CD1c-positive myeloid dendritic cell (primary cell): Measurements from ENCODE around the gene RAB33A.
A peak's percentile ranks its signal among the peaks of the same experiment; 100 is the strongest.
"Not testable (repeated sequence)": the region's sequence is repeated elsewhere in the genome, so short reads cannot be mapped to it uniquely, and the experiment has no call there.

Source experiments
- DNase-seq: peaks from one replicate; pipeline ENCODE4 v3.0.0-alpha.2; 2016; ENCODE audit errors: extremely low spot score

Gene RAB33A

GRCh38 chrX:130172127-130172845 is 524 bp downstream of the RAB33A start:
- no peak for DNase-seq

- peak; percentile 71 for DNase-seq
These were observed 1.6 kb downstream of the RAB33A start for GRCh38 chrX:130173190-130173895.

GRCh38 chrX:130174045-130174704 is 2.4 kb downstream of the RAB33A start:
- peak; percentile 64 for DNase-seq

DNA sequence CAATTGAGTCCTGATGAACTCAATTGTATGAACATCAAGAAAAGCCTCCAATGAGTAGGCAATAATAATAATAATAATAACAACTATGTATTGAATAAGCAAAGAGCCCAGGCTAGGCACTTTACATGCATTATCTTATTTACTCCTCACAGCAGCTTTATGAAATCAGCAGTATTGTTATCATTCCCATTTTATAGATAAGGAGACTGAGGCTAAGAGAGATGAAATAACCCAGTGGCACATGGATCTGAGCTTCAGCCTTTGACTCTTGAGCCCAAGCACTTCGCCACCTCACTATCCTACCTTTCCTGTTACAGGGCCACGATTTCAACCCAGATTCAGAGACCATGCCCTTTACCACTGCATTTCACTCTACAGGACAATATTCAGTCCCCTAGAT is 3.2 kb downstream of the RAB33A start:
- no peak for DNase-seq

DNA sequence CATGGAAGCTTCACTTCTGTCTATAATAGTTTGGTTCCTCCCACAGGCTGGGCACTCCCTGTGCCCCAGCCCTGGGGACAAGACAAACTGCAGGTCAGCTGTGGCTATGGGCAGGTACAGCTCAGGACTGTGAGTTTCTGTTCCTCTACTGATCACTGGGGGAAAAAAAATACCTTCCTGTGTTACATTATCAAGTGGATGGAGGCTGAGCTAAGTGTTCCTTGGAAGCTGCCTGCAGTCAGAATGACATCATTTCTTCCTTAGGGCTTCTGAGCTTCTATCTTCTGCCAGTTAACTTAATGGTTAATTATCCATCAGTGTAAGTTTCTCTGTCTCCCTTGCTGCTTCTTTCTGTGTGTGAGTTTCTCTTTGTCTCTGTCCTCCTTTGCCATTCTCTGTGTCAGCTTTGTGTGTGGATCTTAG is 4.6 kb downstream of the RAB33A start:
- peak; percentile 63 for DNase-seq

DNA sequence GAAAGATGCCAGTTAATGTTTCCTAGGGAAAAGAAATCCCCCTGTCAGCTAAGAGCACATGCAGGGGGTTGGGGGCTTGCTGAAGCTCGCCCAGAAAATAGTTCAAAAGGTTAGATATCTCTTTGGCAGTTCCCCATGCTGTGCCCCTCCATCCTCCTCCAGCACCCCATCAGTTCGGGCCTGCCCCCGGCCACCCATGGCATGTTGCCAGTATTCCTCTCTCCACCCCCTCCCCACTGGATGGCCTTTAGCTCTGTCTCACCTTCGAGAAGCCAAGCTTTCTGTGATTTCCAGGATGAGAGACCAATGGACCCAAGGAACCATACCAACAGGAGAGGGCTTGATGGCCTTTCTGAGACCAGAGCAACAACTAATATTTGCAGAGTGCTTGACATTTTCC is 5.2 kb downstream of the RAB33A start:
- DNase-seq: no peak

DNA sequence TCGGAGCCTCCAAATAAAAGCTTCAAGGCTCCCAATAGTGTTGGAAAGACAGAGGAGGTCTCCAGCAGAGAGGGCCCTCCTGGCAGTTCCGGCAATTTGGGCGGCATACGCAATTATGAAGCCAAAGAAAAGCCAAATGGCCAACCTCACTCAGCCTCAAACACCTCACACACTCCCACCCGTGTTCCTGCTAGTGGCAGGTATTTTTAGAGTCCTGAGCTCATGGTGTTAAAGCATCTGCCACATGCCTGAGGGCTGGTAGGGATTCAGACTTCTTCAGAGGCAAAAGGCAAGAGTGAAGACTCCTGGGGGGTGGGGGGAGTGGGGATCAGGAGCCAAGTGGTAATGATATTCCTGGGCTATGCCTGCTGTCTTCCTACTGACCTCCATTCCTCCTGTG is 7.4 kb downstream of the RAB33A start:
- no peak for DNase-seq

DNA sequence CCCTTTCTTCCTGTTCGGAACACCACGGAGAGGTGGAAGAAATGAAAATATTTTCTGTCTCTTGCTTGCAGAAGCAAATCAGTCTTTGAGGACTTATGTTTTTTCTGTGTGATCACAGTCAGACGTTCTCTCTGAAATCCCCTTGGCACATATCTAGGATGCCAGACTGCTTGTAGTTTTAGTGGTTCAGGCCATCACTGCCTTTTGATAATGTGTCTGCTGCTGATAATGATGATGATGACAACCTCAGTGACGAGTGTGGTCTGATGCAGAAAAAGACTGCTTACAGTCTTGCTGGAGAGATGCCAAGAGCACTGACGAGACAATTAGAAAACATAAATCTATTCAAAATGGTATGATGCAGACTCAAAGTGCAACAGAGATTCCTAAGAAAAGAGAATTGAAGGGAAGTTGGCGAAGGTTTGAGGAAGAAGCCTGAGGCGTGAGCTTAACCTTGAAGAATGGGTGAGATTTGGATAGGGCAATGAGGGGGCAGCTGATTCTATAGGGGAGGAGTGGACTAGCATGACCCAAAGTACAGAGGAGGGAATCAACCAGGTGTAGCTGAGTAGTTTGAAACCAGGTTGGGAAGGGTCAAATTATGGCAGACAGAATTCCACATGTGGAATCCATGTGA is 7.9 kb downstream of the RAB33A start:
- DNase-seq: peak; percentile 80

GRCh38 chrX:130184168-130184567 is 12.4 kb downstream of the RAB33A start:
- DNase-seq: no peak

- DNase-seq: no peak
These were observed 13.1 kb downstream of the RAB33A start for GRCh38 chrX:130184857-130185256.

- no peak for DNase-seq
These were observed 14.9 kb downstream of the RAB33A start for GRCh38 chrX:130186651-130187050.

- DNase-seq: no peak
These were observed 19.0 kb downstream of the RAB33A start for GRCh38 chrX:130190801-130191200.

- DNase-seq: no peak
These were observed 24.7 kb downstream of the RAB33A start for GRCh38 chrX:130196466-130196865.

- no peak for DNase-seq
These were observed 25.7 kb downstream of the RAB33A start for GRCh38 chrX:130197464-130197863.

DNA sequence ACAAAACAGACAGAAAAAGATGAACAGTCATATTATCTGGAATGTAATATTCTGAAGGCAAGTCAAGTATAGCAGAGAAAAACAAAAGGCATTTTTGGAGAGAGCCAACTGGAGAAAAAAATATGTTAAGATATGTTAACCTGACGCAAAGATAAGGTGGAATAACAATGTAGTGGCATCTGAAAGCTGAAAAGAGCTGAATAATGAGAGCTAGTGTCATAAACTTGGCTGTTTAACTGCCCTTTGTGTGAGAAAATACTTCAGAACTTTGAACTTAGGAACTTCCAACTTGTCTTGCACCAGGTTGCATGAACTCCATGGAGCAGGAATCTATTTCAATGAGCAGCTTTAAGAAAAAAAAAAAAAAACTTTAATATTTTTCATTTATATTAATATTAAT is 32.9 kb downstream of the RAB33A start:
- no peak for DNase-seq

DNA sequence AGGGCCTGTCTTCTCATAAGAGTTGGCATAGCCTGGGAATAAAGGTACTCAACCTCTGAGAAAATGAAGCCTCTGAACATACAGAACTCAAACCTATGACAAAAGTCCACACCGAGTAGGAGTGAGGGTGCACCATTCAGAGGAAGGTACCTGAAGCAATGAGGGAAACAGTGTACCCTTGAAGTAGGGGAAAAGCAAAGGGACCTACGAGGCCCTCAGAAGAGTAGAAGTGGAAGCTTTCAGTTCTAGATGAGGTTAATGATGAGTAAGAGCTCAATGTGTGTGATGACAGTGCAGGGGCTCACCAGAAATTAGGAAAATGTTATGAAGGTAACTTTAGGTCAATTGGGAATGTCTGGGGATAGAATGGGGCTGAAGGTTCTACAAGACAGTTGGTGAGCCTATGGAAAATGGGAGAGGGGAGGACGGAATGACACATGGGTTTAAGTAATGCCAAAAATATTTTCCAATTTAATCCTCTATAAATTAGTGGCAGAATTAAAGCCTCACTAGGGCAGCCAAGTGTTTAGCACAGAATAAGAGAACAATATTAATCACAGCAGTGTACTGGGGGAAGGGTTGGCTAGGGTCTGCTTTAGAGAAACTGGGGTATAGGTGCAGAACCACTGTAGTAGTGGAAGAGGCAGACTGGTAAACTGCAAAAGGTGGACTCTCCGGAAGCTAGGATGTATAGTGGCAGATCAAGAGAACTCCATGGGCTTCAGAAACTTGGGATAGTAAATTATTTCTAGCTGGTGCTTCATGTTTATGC is 39.8 kb downstream of the RAB33A start:
- no peak for DNase-seq

- DNase-seq: no peak
These were observed 40.6 kb downstream of the RAB33A start for GRCh38 chrX:130212371-130212770.

- no peak for DNase-seq
These were observed 41.6 kb downstream of the RAB33A start for GRCh38 chrX:130213376-130213775.

DNA sequence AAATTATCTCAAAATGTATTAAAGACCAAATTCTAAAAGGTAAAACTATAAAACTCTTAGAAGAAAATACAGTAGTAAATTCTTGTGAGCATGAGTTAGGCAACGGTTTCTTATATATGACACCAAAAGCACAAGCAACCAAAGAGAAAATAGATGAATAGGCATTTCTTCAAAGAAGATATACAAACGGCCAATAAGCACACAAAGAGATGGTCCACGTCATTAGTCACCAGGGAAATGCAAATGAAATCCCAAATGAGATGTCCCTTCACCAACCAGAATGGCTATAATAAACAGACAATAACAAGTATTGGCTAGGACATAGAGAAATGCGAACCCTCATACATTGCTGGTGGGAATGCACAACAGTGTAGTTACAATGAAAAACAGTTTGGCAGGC is 44.6 kb downstream of the RAB33A start:
- DNase-seq: no peak

DNA sequence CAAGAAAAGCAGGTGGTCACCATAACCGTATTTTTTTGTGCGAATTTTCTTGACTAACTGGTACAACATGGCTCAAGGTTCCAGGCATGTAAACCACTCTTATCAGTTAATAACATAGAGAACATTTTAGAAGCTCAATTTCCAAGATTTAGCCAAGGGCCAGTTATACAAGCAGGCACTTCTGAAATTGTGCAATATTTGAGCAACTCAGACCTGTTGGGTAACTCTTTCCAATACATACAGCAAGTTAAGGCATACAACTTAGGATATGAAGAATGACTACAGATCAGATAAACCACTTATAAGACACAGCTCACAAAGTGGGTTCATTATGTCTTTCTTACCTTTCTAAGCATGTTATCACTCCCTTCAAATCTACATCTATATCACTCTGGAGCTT is 53.0 kb downstream of the RAB33A start:
- DNase-seq: no peak

GRCh38 chrX:130228871-130229270 is 57.1 kb downstream of the RAB33A start:
- DNase-seq: no peak

DNA sequence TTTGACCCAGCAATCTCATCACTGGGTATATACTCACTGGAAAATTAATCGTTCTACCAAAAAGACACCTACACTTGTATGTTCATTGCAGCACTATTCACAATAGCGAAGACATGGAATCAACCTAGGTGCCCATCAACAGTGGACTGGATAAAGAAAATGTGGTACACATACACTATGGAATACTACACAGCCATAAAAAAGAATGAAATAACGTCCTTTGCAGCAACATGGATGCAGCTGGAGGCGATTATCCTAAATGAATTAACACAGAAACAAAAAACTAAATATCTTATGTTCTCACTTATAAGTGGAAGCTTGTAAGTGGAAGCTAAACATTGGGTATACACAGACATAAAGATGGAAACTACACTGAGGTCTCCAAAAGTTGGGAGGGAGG is 59.4 kb downstream of the RAB33A start:
- not testable (repeated sequence) for DNase-seq
